ENCODE results near the gene SDF2. TPM values are rescaled to one million over a fixed set of nuclear protein-coding genes. Genes with fewer than 3 reads are reported as not detected.
A peak's percentile ranks its signal among the peaks of the same experiment; 100 is the strongest.

SDF2 gene
- total and polyA plus RNA-seq, 2 of the 4 experiments (the other 2 are of a cell fraction) = 76.0 to 81.7 TPM

DNA sequence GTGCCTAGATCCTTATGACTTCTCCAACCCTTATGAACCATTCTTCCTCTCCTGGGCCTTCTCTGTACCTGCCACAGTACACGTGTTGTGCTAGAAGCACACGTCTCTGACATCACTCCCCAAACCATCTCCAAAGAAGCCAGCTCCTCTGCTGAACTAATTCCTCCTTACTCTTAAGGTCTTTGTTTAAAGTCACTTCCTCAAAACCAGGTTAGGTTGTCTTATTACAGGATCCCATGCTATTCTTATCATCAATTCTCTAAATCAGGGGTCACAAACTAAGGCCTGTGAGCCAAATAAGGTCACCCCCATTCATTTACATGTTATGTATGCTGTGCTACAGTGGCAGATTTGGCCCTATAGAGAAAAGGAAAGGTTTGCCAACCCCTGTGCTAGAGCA is 4.3 kb upstream of the SDF2 start:
- DNase-seq = no peak
- Histone ChIP-seq H2AK5ac (ENCODE audit: low read depth, low read length) (no peak overlapping the region), H4K91ac (ENCODE audit: insufficient read depth, low read depth, low read length) (no peak overlapping the region), H3K18ac (ENCODE audit: low read depth, low read length) (no peak overlapping the region), H3K79me1 (ENCODE audit: low read depth in 1 of 2, low read length in 2 of 2) (peaks cover 20 to 73% of the 10 kb centered on the region in 2 experiments), H3K23ac (ENCODE audit: low read depth, low read length) (peak overlapping the region; percentile 45; the same call in 1 of the 2 replicates), H2AK9ac (replicated peaks; ENCODE audit: low read depth, low read length, poor library complexity) (no peak overlapping the region), H4K5ac (ENCODE audit: low read depth, low read length) (no peak overlapping the region), H3K27ac (ENCODE audit: insufficient read depth, low read length) (no peak overlapping the region), H2BK120ac (ENCODE audit: low read depth, low read length) (no peak overlapping the region), H2AFZ (replicated peaks; ENCODE audit: low read length, poor library complexity) (no peak overlapping the region), H3K4me2 (ENCODE audit: low read depth, low read length) (no peak overlapping the region), H4K20me1 (ENCODE audit: insufficient read depth, low read length) (peaks cover 57% of the 10 kb centered on the region), H3K36me3 (ENCODE audit: control insufficient read depth, insufficient read depth, low read length) (peaks cover 18% of the 10 kb centered on the region), H3K56ac (ENCODE audit: extremely low read depth, insufficient read depth, low read length) (no peak overlapping the region), H3K9ac (ENCODE audit: low read depth, low read length) (no peak overlapping the region), H2BK20ac (ENCODE audit: low read depth, low read length) (no peak overlapping the region), H3K9me1 (ENCODE audit: insufficient read depth, low read length) (peaks cover 9% of the 10 kb centered on the region), H4K8ac (ENCODE audit: low read depth in 2 of 2, low read length in 2 of 2) (no peak overlapping the region), H3K9me3 (ENCODE audit: control insufficient read depth, insufficient read depth, low read length) (no peaks in the 10 kb centered on the region), H3K4me3 (ENCODE audit: insufficient read depth, low read depth, low read length) (no peak overlapping the region), H2BK5ac (ENCODE audit: low read depth, low read length, poor library complexity, severe bottlenecking) (no peak overlapping the region), H3K4ac (ENCODE audit: low read depth, low read length) (no peak overlapping the region), H3K27me3 (ENCODE audit: control insufficient read depth, insufficient read depth, low read length) (no peaks in the 10 kb centered on the region), H3K14ac (replicated peaks; ENCODE audit: low read depth, low read length) (no peak overlapping the region), H2BK15ac (ENCODE audit: low read depth, low read length) (no peak overlapping the region), H3K4me1 (ENCODE audit: control insufficient read depth, insufficient read depth, low read length) (no peaks in the 10 kb centered on the region; the same call in 1 of the 2 replicates)
- no TSS peak for BruUV-seq (replicated peaks)
- no peak for ATAC-seq (ENCODE audit: low read depth)
- 90% methylated on average over 2 of the region's 2 CpGs; no CpG with 5 or more reads in 1 of the 2 experiments for WGBS, 2 experiments (ENCODE audit: extremely low coverage in 2 of 2, insufficient read length in 1 of 2)
- in situ Hi-C loops (cut with MboI; ENCODE audit: low sequenced_read_pairs) = no loop called here
- intact Hi-C loops (cut with micrococcal nuclease) = no loop called here
- ChIA-PET POLR2A (ENCODE audit: unreplicated experiment) (no interaction called here), CTCF (interaction anchor here (0.6 kb wide), 1 partner anchor 12 kb away, joined by 7 read pairs; no protein-coding TSS in a partner anchor)
- dilution Hi-C loops (cut with HindIII; ENCODE audit: low sequenced_read_pairs, unreplicated experiment) = no loop called here
- TF ChIP-seq FOS (IDR thresholded peaks at IDR 0.05; ENCODE audit: low read depth, low read length) (no peak), SMC3 (IDR thresholded peaks at IDR 0.05; ENCODE audit: low read depth, low read length) (no peak), NFE2L2 (IDR thresholded peaks at IDR 0.05; ENCODE audit: low read depth, low read length) (no peak), CHD1 (IDR thresholded peaks at IDR 0.05; ENCODE audit: low read depth, low read length) (no peak)
- TF ChIP-seq, protein P1, sequence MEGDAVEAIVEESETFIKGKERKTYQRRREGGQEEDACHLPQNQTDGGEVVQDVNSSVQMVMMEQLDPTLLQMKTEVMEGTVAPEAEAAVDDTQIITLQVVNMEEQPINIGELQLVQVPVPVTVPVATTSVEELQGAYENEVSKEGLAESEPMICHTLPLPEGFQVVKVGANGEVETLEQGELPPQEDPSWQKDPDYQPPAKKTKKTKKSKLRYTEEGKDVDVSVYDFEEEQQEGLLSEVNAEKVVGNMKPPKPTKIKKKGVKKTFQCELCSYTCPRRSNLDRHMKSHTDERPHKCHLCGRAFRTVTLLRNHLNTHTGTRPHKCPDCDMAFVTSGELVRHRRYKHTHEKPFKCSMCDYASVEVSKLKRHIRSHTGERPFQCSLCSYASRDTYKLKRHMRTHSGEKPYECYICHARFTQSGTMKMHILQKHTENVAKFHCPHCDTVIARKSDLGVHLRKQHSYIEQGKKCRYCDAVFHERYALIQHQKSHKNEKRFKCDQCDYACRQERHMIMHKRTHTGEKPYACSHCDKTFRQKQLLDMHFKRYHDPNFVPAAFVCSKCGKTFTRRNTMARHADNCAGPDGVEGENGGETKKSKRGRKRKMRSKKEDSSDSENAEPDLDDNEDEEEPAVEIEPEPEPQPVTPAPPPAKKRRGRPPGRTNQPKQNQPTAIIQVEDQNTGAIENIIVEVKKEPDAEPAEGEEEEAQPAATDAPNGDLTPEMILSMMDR (conservative IDR thresholded peaks at IDR 0.05; ENCODE audit: low read depth, low read length) = no peak
